SK-N-MC (cell line): ENCODE results near the gene NCKAP5.

ENCODE experiments used
- EZH2 ChIP-seq: fragments of 200-600 bp; sonication (generic); IDR thresholded peaks from one replicate; pipeline ENCODE4 v1.6.1; 2017; ENCODE audit warnings: antibody characterized with exemption
- FOXP2 ChIP-seq: optimal IDR thresholded peaks from 2 replicates; pipeline ENCODE3; 2011; ENCODE audit warnings: mild to moderate bottlenecking, moderate library complexity; ENCODE audit not compliant: insufficient read depth; ENCODE audit errors: extremely low read length, control extremely low read depth
- POLR2AphosphoS5 ChIP-seq: IDR thresholded peaks from 2 replicates; pipeline ENCODE4 v1.6.1; 2012; ENCODE audit warnings: mild to moderate bottlenecking, low read depth, low read length, borderline replicate concordance

DNA sequence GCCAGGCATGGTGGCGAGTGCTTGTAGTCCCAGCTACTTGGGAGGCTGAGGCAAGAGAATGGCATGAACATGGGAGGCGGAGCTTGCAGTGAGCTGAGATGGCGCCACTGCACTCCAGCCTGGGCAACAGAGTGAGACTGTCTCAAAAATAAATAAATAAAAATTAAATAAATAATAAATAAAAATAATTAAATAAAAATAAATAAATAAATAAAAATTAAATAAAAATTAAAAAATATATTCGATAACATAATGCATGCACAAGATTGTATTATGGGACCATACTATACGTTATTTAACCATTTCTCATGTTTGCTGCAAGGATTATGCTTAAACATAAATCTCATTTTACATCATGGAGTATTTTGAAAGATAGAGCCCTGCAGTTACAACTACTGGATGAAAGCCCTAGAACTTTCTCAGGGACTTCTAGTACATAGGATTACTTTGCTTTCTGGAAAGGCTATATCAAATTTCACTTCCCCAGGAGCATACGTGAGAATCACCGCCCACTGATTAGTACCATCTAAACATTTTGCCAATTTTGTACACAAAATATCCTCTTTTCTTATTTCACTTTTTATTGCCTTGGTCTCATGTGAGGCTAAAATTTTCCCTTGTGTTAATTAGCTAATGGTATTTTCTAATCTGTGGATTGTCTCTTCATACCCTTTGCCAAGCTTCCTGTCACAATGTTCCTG is 664.0 kb downstream of the NCKAP5 start:
- no peak for TF ChIP-seq POLR2AphosphoS5
- TF ChIP-seq EZH2: no peak
- TF ChIP-seq FOXP2: no peak
